ENCODE measurements around the gene C5orf15. TPM values are rescaled to one million over a fixed set of nuclear protein-coding genes. Genes with fewer than 3 reads are reported as not detected.

Gene C5orf15
- total RNA-seq, 1 experiment from 2014 or later: 28.8 TPM

GRCh38 chr5:133994297-133994989, 26.0 kb upstream of the C5orf15 start:
- no peak for DNase-seq (ENCODE audit: low read depth, low spot score)
- POLR2A ChIA-PET: interaction anchor here (1.8 kb wide), 1 partner anchor 15 kb away, joined by 6 read pairs; no protein-coding TSS in a partner anchor
- Histone ChIP-seq H3K4me2 (ENCODE audit: low read length) (no peak overlapping the region), H3K9me2 (ENCODE audit: insufficient read depth) (no peaks in the 10 kb centered on the region), H2AFZ (ENCODE audit: low read depth, low read length, poor library complexity, severe bottlenecking) (no peak overlapping the region), H3K4me1 (ENCODE audit: control insufficient read depth in 1 of 2, insufficient read depth in 2 of 2, low read length in 2 of 2) (peaks cover 0 to 20% of the 10 kb centered on the region in 2 experiments; a peak in 3 of 4 replicates), H3K27ac (ENCODE audit: low read depth, low read length) (no peak overlapping the region), H3K4me3 (replicated peaks in 1 of 2; ENCODE audit: low read depth in 1 of 2, low read length in 2 of 2) (no peak overlapping the region), H3K36me3 (ENCODE audit: control insufficient read depth in 1 of 2, insufficient read depth in 2 of 2, low read length in 2 of 2) (peaks cover 17 to 24% of the 10 kb centered on the region in 2 experiments; a peak in 3 of 4 replicates), H4K20me1 (ENCODE audit: insufficient read depth) (peaks cover 56% of the 10 kb centered on the region; the same call in 1 of the 2 replicates), H3K9me3 (ENCODE audit: control insufficient read depth in 1 of 2, insufficient read depth in 1 of 2, low read depth in 1 of 2, low read length in 2 of 2) (no peaks in the 10 kb centered on the region), H3K9ac (ENCODE audit: low read length) (no peak overlapping the region), H3K27me3 (ENCODE audit: insufficient read depth, low read length) (no peaks in the 10 kb centered on the region), H3K79me2 (ENCODE audit: insufficient read depth, low read length) (peaks cover 100% of the 10 kb centered on the region)
- intact Hi-C loops (cut with micrococcal nuclease): no loop called here
- TF ChIP-seq ELF1 (IDR thresholded peaks at IDR 0.05; ENCODE audit: borderline replicate concordance, low read depth): no peak
- TF ChIP-seq CEBPB (IDR thresholded peaks at IDR 0.05; ENCODE audit: low read depth): no peak
- TF ChIP-seq TCF7L2 (IDR thresholded peaks at IDR 0.05; ENCODE audit: borderline replicate concordance, extremely low read depth, insufficient read depth, insufficient read length): no peak
- no peak for TF ChIP-seq CTCF (IDR thresholded peaks at IDR 0.05 in 2 of 3, conservative IDR thresholded peaks at IDR 0.05 in 1 of 3; ENCODE audit: borderline replicate concordance in 1 of 3, insufficient read depth in 1 of 3, low read depth in 2 of 3, low read length in 2 of 3)
- no peak for TF ChIP-seq RAD21 (IDR thresholded peaks at IDR 0.05; ENCODE audit: low read depth)
- TF ChIP-seq, protein P1, sequence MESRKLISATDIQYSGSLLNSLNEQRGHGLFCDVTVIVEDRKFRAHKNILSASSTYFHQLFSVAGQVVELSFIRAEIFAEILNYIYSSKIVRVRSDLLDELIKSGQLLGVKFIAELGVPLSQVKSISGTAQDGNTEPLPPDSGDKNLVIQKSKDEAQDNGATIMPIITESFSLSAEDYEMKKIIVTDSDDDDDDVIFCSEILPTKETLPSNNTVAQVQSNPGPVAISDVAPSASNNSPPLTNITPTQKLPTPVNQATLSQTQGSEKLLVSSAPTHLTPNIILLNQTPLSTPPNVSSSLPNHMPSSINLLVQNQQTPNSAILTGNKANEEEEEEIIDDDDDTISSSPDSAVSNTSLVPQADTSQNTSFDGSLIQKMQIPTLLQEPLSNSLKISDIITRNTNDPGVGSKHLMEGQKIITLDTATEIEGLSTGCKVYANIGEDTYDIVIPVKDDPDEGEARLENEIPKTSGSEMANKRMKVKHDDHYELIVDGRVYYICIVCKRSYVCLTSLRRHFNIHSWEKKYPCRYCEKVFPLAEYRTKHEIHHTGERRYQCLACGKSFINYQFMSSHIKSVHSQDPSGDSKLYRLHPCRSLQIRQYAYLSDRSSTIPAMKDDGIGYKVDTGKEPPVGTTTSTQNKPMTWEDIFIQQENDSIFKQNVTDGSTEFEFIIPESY (IDR thresholded peaks at IDR 0.05; ENCODE audit: extremely low read depth, insufficient replicate concordance, low read length): no peak
- no peak for TF ChIP-seq EGR1 (IDR thresholded peaks at IDR 0.05; ENCODE audit: low read depth)
- no peak for TF ChIP-seq ZNF274 (IDR thresholded peaks at IDR 0.05; ENCODE audit: low read depth, low read length)
- no peak for TF ChIP-seq JUND (IDR thresholded peaks at IDR 0.05)
- no TSS peak for BruUV-seq (replicated peaks)
- RAD21 ChIA-PET (ENCODE audit: low non-redundant PET in 1 of 2, low total read pairs in 2 of 2, uncharacterized antibody in 2 of 2, unreplicated experiment in 2 of 2): interaction anchor here in 1 of 2 experiments (1.4 kb wide), 1 partner anchor 14 kb away, joined by 4 read pairs; no protein-coding TSS in a partner anchor
- ATAC-seq: no peak
- CTCF ChIA-PET: interaction anchor here (1.4 kb wide), 1 partner anchor 10 kb away, joined by 3 read pairs; the partner anchor contains the start of gene VDAC1

All from HCT116 (cell line).